Parathyroid adenoma (tissue), 2 donors: ENCODE results near the gene LAPTM5.

ENCODE experiments used
- H2AFZ ChIP-seq: fragments of 300-600 bp; sonication (generic); one replicate; pipeline ENCODE4 v1.7.0; 2017; ENCODE audit warnings: antibody characterized with exemption, mild to moderate bottlenecking
- H3K27ac ChIP-seq: fragments of 300-600 bp; sonication (generic); one replicate; pipeline ENCODE4 v1.7.0; 2017
- H3K27me3 ChIP-seq: fragments of 300-600 bp; sonication (generic); one replicate; pipeline ENCODE4 v1.7.0; 2017; ENCODE audit warnings: low read length; ENCODE audit not compliant: control insufficient read depth, insufficient read depth
- H3K36me3 ChIP-seq: fragments of 300-600 bp; sonication (generic); one replicate; pipeline ENCODE4 v1.7.0; 2017; ENCODE audit warnings: low read length; ENCODE audit not compliant: control insufficient read depth, insufficient read depth
- H3K4me1 ChIP-seq: fragments of 300-600 bp; sonication (generic); one replicate; pipeline ENCODE4 v1.7.0; 2017; ENCODE audit warnings: control low read depth
- H3K4me2 ChIP-seq: fragments of 300-600 bp; sonication (generic); one replicate; pipeline ENCODE4 v1.7.0; 2017; ENCODE audit warnings: low read length
- H3K4me3 ChIP-seq: fragments of 300-600 bp; sonication (generic); one replicate; pipeline ENCODE4 v1.7.0; 2017; ENCODE audit warnings: low read depth, low read length
- H3K79me2 ChIP-seq: fragments of 300-600 bp; sonication (generic); one replicate; pipeline ENCODE4 v1.7.0; 2017; ENCODE audit warnings: control low read depth
- H3K9ac ChIP-seq: fragments of 300-600 bp; sonication (generic); one replicate; pipeline ENCODE4 v1.7.0; 2017; ENCODE audit warnings: mild to moderate bottlenecking
- H3K9me3 ChIP-seq: fragments of 300-600 bp; sonication (generic); one replicate; pipeline ENCODE4 v1.7.0; 2017; ENCODE audit warnings: low read length; ENCODE audit not compliant: control insufficient read depth
- TF ChIP-seq, protein P1 (sequence below): fragments of 300-600 bp; sonication (generic); IDR thresholded peaks from one replicate; pipeline ENCODE4 v1.7.0; 2017; ENCODE audit warnings: antibody characterized with exemption, mild to moderate bottlenecking
- donor health status: primary hyperparathyroidism.

Gene LAPTM5

DNA sequence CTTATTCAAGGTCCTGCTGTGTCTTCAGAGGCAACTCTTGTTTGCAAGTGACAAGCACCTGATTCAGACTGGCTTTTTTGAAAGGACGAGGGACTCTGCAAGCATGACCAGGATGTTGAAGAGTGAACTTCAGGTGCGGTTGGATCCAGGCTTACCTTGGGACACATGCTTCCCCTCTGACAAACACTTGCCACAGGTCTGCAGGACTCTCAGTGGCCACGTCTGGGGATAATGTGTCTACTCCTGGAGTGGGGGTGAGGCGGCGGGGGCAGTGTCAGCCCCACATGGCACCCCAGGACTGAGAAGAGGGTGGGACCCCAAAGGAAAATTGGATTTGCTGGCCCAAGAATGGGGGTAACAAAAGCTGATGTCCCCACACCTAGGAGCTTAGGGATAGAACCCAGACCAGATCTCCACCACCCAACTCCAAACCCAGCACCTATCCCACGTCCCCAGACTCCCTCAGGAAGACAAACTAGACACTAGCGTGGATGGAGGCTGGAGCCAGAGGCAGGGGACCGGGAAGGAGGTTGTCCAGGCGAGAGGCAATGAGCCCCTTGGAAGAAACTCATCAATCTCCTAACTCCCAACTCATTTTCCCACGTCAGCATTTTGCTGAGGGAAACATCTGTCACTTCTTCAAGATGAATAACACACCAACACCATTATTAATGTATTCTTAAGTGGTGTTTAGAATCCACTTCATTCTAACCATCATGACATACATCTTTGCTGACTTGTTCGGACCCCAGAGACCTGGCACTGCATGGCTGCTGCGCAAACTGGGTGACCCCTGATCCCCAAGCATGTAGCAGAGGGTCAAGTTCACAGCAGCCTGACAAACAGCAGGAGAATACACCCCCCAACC is 32.0 kb upstream of the LAPTM5 start:
- H3K36me3 ChIP-seq = no peaks in the 10 kb centered on the region
- no peaks in the 10 kb centered on the region for H3K27me3 ChIP-seq
- H3K79me2 ChIP-seq = no peaks in the 10 kb centered on the region
- TF ChIP-seq, protein P1, sequence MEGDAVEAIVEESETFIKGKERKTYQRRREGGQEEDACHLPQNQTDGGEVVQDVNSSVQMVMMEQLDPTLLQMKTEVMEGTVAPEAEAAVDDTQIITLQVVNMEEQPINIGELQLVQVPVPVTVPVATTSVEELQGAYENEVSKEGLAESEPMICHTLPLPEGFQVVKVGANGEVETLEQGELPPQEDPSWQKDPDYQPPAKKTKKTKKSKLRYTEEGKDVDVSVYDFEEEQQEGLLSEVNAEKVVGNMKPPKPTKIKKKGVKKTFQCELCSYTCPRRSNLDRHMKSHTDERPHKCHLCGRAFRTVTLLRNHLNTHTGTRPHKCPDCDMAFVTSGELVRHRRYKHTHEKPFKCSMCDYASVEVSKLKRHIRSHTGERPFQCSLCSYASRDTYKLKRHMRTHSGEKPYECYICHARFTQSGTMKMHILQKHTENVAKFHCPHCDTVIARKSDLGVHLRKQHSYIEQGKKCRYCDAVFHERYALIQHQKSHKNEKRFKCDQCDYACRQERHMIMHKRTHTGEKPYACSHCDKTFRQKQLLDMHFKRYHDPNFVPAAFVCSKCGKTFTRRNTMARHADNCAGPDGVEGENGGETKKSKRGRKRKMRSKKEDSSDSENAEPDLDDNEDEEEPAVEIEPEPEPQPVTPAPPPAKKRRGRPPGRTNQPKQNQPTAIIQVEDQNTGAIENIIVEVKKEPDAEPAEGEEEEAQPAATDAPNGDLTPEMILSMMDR = no peak
- H3K9me3 ChIP-seq = no peaks in the 10 kb centered on the region
- H3K9ac ChIP-seq = no peak overlapping the region
- no peaks in the 10 kb centered on the region for H3K4me1 ChIP-seq
- no peak overlapping the region for H2AFZ ChIP-seq
- H3K4me2 ChIP-seq = no peak overlapping the region
- H3K4me3 ChIP-seq = no peak overlapping the region
- H3K27ac ChIP-seq = no peak overlapping the region

- H3K4me2 ChIP-seq = no peak overlapping the region
- no peaks in the 10 kb centered on the region for H3K9me3 ChIP-seq
- H3K27ac ChIP-seq = no peak overlapping the region
- H3K4me3 ChIP-seq = no peak overlapping the region
- no peak overlapping the region for H2AFZ ChIP-seq
- TF ChIP-seq, protein P1 = no peak
- H3K4me1 ChIP-seq = no peaks in the 10 kb centered on the region
- no peak overlapping the region for H3K9ac ChIP-seq
- no peaks in the 10 kb centered on the region for H3K79me2 ChIP-seq
- no peaks in the 10 kb centered on the region for H3K27me3 ChIP-seq
- H3K36me3 ChIP-seq = no peaks in the 10 kb centered on the region
These were observed 31.2 kb upstream of the LAPTM5 start for GRCh38 chr1:30788580-30789387.

DNA sequence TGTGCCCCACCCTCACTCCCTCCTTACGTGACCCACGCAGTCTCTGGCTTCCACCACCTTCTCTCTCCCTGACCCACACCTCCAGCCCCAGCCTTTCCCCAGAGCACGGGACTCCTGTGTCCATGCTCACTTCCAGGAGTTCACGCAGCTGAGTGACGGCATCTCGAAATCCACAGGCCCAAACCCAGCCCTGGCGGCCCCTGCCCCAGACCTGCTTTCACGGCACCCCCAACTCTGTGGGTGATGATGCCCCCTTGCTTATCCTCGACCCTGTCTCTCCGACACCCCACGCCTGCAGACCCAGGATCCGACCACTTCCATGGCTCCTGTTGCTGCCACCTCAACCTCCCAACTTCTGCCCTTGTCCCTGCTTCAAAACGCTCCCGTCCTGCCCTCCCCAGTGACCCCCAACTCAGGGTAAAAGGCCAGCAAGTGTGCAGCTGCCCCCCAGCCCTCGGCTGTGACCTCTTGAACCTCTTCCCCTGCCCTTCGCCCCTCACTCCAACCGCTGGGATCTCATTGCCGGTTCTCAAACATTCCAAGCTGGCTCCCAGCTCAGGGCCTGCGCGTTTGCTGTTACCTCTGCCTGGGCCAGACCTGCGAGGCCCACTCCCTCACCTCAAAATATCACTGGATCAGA is 30.4 kb upstream of the LAPTM5 start:
- H3K27me3 ChIP-seq = no peaks in the 10 kb centered on the region
- H3K9ac ChIP-seq = no peak overlapping the region
- no peaks in the 10 kb centered on the region for H3K36me3 ChIP-seq
- no peak overlapping the region for H2AFZ ChIP-seq
- no peaks in the 10 kb centered on the region for H3K9me3 ChIP-seq
- H3K4me3 ChIP-seq = no peak overlapping the region
- no peak overlapping the region for H3K27ac ChIP-seq
- TF ChIP-seq, protein P1 = no peak
- no peaks in the 10 kb centered on the region for H3K4me1 ChIP-seq
- no peaks in the 10 kb centered on the region for H3K79me2 ChIP-seq
- no peak overlapping the region for H3K4me2 ChIP-seq

GRCh38 chr1:30787266-30787665 is 29.7 kb upstream of the LAPTM5 start:
- Histone ChIP-seq H3K9me3 (no peaks in the 10 kb centered on the region), H3K4me2 (no peak overlapping the region), H3K27me3 (no peaks in the 10 kb centered on the region), H3K4me3 (no peak overlapping the region), H3K9ac (no peak overlapping the region), H3K4me1 (no peaks in the 10 kb centered on the region), H3K27ac (no peak overlapping the region), H3K36me3 (no peaks in the 10 kb centered on the region), H2AFZ (no peak overlapping the region), H3K79me2 (no peaks in the 10 kb centered on the region)
- TF ChIP-seq, protein P1 = no peak
